WERI-Rb-1 (cell line): ENCODE results near the gene VGLL3.

ENCODE experiments used
- DNase-seq: peaks from one replicate; pipeline ENCODE4 v3.0.0-alpha.2; 2020
- H3K27ac ChIP-seq: fragments of 250-450 bp; sonication (Bioruptor Pico); 2 replicates; pipeline ENCODE4 v1.5.1; 2020; ENCODE audit warnings: mild to moderate bottlenecking, moderate library complexity
- H3K27me3 ChIP-seq: fragments of 250-450 bp; sonication (Bioruptor Pico); 2 replicates; pipeline ENCODE4 v1.5.1; 2021; ENCODE audit warnings: mild to moderate bottlenecking, low read depth, moderate library complexity; ENCODE audit not compliant: insufficient read depth, severe bottlenecking
- H3K36me3 ChIP-seq: fragments of 250-450 bp; sonication (Bioruptor Pico); 2 replicates; pipeline ENCODE4 v1.5.1; 2020; ENCODE audit warnings: mild to moderate bottlenecking, moderate library complexity
- H3K4me3 ChIP-seq: 2 replicates; pipeline ENCODE4 v1.5.1; 2011; ENCODE audit warnings: low read depth, mild to moderate bottlenecking, control low read depth, low read length
- H3K9me3 ChIP-seq: fragments of 250-450 bp; sonication (Bioruptor Pico); 2 replicates; pipeline ENCODE4 v1.5.1; 2021; ENCODE audit warnings: mild to moderate bottlenecking, moderate library complexity; ENCODE audit not compliant: severe bottlenecking
- CTCF ChIP-seq: IDR thresholded peaks from 2 replicates; pipeline ENCODE4 v1.5.1; 2011; ENCODE audit warnings: low read depth, mild to moderate bottlenecking, control low read depth, inconsistent platforms, low read length

The VGLL3 gene, protein sequence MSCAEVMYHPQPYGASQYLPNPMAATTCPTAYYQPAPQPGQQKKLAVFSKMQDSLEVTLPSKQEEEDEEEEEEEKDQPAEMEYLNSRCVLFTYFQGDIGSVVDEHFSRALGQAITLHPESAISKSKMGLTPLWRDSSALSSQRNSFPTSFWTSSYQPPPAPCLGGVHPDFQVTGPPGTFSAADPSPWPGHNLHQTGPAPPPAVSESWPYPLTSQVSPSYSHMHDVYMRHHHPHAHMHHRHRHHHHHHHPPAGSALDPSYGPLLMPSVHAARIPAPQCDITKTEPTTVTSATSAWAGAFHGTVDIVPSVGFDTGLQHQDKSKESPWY

DNA sequence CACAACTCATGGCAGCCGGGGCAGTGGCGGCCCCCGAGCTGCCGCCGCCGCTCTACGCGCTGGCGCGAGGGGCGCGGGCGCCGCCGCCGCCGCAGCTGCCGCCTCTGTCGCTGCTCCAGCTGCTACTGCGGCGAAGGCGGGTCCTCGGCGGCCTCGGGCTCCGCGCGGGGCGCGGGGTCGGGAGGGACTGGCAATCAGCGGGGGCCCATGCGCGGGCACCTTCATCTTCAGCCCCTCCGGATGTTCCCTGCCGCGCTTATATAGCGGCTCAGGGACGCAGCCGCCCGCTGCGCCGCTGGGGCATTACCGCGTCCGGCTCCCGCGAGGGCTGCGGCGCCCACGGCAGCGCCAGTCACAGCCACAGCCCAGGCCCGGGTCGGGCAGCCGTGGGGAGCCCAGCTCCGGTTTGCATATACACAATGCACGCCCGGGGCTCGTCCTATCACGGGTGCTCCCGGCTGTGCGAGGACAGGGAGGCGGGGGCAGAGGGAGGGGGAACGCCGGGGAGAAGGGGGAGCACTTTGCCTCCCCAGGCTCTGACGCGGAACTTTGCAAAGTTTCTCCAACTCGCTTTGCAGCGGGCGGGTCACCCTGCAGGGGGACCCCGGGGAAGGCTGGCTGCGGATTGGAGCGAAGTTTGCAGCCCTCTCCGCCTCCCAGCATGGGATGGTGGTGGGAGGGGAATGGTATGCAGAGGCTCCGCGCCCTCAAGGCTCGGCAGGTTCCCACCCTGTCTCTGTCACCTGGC, at the start of gene VGLL3:
Gene VGLL3, minus strand, starts transcription at position 416 of the 748 bp plus-strand sequence. Its CDS starts 406 bp downstream, at position 10.
- Histone ChIP-seq H3K36me3 (no peaks in the 10 kb centered on the region), H3K4me3 (peak within 1 kb of the TSS; percentile 54), H3K27me3 (peaks cover 9% of the 10 kb centered on the region), H3K9me3 (no peaks in the 10 kb centered on the region), H3K27ac (no peak within 1 kb of the TSS)
- peak; percentile 25 for DNase-seq
- no peak for TF ChIP-seq CTCF

DNA sequence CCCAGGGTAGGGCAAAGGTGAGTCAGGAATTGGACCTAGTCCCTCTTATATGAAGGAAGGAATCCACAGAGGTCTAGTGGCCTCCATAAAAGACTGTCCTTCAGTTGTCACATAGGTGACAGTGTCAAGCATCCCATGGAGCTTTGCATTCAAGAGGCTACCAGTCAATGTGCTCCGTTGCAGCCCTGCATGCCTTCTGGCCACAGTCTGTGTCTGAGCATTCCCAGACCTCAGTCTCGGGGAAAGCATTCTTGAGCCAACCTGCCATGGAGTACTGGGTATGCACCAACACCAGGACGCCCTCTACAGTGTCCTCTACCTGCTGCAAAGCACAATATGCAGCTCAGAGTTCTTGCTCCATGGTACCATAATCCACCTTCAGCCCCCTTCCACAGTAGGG, 46.7 kb upstream of the VGLL3 start:
- Histone ChIP-seq H3K36me3 (no peaks in the 10 kb centered on the region), H3K27me3 (no peaks in the 10 kb centered on the region), H3K4me3 (no peak overlapping the region), H3K9me3 (no peaks in the 10 kb centered on the region), H3K27ac (no peak overlapping the region)
- DNase-seq = no peak
- TF ChIP-seq CTCF = no peak

GRCh38 chr3:87036671-87037070, 45.7 kb upstream of the VGLL3 start:
- no peak for TF ChIP-seq CTCF
- no peaks in the 10 kb centered on the region for H3K9me3 ChIP-seq
- no peak for DNase-seq
- no peaks in the 10 kb centered on the region for H3K27me3 ChIP-seq
- no peak overlapping the region for H3K27ac ChIP-seq
- H3K4me3 ChIP-seq = no peak overlapping the region
- no peaks in the 10 kb centered on the region for H3K36me3 ChIP-seq

DNA sequence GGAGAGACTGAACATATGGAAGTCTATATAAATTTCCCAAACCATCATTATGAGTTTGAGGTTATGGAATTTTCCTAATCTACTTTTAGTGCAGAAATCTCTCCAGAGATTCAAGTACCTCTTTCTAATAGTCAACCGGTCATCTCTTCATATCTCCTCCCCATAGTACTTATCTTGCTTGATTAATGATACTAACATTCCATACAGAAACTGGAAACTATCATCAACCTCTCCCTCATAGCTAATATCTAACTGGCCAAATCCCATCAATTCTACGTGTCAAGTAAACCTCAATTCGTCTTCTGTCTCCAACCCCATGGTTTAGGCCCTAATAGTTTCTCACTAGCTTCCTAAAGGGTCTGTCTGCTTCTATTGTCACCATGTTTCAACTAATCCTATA, 44.4 kb upstream of the VGLL3 start:
- H3K4me3 ChIP-seq = no peak overlapping the region
- H3K36me3 ChIP-seq = no peaks in the 10 kb centered on the region
- H3K27me3 ChIP-seq = no peaks in the 10 kb centered on the region
- no peaks in the 10 kb centered on the region for H3K9me3 ChIP-seq
- TF ChIP-seq CTCF = no peak
- H3K27ac ChIP-seq = no peak overlapping the region
- DNase-seq = no peak

DNA sequence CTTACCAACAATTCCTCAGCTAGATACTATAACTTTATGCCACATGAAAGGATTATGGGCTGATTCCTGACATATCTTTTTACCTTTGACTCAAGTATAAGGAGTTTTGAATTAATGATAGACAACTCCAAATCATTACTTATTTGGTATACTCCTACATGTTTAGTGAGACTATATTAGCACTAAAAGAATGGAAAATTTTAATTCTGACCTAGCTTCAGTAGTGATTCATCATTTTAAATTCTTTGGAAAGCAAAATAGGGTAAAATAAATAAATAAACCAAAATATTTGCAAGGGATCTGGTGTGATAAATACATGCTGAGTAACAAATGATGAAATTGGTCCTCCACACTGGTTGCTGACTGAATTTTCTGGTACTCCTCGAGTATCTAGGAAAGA, 42.3 kb upstream of the VGLL3 start:
- H3K27ac ChIP-seq = no peak overlapping the region
- no peak overlapping the region for H3K4me3 ChIP-seq
- H3K9me3 ChIP-seq = no peaks in the 10 kb centered on the region
- no peaks in the 10 kb centered on the region for H3K36me3 ChIP-seq
- DNase-seq = no peak
- TF ChIP-seq CTCF = no peak
- no peaks in the 10 kb centered on the region for H3K27me3 ChIP-seq
